KBM-7 (cell line): ENCODE data around the gene MYO18A.
A peak's percentile ranks its signal among the peaks of the same experiment; 100 is the strongest.

ENCODE experiments used
- DNase-seq: peaks from one replicate; pipeline ENCODE4 v3.0.0-alpha.2; 2015
- in situ Hi-C: fragments of 300-500 bp; cut with MboI; formaldehyde crosslinking; loops from 2 replicates; pipeline ENCODE4 v1.14.3; 2020; ENCODE audit warnings: low sequenced_read_pairs, low pct_unique_long_range_greater_than_20kb, mixed read lengths

Gene MYO18A

DNA sequence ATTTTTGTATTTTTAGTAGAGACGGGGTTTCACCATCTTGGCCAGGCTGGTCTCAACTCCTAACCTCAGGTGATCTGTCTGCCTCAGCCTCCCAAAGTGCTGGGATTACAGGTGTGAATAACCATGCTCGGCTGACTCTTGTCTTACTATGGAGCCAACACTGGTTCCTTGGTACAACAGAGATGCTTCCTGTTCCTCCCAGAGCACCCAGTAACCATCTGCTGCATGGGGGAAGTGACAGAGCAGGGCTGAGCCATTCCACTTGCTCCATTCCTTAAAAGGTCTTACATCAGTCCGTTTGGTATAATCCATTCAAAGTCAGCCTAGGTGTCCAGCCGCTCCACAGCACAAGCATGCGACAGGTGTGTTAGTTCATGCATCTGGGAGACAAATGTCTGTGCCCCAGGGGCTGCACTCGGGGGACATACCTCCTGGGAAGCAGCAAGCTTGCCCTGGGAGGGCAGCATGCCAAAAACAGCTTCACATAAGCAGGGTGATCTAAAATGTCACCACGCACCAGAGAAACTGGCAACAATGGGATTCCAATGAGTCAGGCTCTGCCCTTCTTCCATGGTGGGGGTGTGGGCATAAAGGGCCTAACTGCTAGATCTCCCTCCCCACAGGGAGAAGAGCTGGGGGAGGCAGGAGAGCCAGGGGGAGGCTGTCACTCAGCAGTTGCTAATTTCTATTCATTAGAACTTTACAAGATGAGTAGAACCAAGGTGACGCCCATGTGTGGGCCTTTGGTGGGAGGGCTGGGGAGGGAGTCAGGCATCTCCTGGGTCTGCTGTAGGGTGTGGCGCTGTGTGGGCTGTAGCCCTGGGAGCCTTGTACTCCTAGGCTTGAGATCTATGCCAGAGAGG, 101.8 kb downstream of the MYO18A start:
- no peak for DNase-seq
- in situ Hi-C loops, result no loop called here

DNA sequence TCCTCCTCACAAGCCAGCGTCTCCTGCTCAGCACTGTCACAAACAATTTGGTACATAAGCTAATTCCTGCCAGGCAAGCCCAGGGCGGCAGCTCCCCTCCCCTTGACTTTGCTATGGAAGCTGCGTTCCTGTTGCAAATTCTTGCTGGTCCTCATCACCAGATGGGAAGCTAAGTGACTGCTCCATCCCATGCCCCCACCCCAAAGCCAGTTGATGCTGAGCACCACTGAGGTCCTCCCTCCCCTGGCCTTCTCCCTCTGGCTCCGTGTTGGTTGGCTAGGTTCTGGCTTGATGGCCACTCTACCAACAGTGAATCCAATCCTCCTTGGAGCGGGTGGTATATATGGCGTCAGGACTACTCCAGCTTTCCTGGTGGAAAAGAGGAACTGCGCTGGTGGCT, 102.9 kb downstream of the MYO18A start:
- in situ Hi-C loops, result no loop called here
- DNase-seq, result no peak

DNA sequence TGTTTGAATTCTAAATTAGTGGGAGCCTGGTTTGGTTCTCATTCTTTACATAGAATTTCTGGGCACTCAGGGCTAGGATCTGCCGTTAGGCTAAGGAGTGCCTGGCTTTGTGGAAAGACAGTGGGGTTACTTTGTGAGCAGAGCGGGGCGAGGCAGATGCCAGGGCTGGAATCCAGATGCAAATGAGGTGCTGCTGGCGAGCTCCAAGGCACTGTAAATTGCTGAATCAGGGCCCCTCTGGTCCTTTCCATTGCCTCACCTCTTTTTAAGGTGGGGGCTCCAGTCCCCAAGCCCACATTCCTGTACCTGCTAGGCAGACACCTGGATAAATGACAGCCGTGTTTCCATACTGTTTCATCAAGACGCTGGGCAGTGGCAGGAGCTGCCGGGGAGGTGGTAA, 103.5 kb downstream of the MYO18A start:
- no peak for DNase-seq
- in situ Hi-C loops, result no loop called here

DNA sequence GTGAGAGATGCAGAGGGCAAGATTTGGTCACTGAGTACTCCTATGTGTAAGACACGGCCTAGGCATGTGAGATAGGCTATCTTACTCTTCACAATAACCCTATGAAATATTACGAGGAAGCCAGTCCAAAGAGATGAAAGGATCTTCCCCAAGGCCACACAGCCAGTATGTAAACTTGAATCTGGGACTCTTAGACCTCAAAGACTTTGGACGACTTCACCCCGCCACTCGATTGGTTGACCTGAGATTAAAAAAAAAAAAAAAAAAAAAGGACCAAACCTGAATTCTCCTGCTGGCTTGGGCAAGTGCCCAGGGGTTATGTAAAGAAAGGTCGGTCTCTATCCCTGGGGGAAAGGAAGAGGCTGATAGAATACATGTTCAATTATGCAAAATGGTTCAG, 104.1 kb downstream of the MYO18A start:
- DNase-seq, result no peak
- in situ Hi-C loops, result no loop called here

DNA sequence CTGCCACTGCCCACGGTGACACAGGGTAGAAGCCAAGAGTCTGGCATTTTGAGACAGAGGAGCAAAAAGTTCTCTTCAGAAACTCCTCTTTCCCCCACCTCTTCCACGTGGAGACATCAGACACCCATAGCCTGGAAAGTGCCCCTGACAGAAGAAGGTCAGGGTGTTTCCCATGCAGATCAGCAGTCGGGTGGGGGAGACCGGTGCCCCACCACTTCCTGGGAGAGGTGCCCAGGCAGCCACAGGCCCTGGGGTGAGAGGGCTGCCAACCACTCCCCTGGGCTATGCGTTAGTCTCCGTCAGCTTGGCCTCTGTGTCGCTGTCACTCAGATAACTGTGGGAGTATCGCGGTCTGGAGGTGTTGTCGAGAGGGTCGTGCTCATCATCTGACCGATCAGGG, 105.7 kb downstream of the MYO18A start:
- in situ Hi-C loops, result no loop called here
- DNase-seq, result no peak

DNA sequence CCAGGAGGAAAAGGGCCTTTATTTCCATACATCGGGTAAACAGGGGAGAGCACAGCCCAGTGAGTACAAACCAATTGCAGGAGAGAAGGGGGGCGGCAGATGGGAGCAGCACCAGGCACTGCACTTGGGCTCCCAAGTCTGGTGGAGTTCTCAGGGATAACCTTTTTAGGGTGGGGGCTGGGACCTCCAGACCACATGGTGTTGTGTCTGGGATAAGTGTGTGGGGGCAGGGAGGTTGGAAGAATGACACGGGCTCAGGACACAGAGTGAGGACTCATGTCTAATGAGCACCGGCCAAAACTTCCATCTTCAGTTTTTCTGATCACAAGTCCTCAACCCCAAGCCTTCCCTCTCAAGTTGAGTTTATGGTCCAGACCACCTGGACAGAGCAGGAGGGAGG, 106.7 kb downstream of the MYO18A start:
- no peak for DNase-seq
- in situ Hi-C loops, result no loop called here

DNA sequence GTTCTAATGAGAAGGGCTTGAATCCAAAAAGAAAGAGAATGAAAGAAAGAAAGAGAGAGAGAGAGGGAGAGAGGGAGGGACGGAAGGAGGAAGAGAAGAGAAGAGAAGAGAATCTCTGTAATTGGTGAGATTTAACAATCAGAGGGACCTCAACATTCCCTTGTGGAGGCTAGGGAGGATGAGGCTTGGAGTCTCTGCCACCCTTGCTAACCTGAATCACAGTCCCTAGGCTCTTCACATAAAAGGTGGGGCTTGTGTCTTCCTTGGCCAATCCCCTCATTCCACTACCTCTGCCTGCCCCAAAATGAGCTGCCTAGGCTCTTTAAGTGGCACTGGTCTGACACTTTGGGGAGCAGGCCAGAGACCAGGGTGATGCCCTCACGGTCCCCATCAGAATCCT, 107.2 kb downstream of the MYO18A start:
- in situ Hi-C loops, result no loop called here
- no peak for DNase-seq

DNA sequence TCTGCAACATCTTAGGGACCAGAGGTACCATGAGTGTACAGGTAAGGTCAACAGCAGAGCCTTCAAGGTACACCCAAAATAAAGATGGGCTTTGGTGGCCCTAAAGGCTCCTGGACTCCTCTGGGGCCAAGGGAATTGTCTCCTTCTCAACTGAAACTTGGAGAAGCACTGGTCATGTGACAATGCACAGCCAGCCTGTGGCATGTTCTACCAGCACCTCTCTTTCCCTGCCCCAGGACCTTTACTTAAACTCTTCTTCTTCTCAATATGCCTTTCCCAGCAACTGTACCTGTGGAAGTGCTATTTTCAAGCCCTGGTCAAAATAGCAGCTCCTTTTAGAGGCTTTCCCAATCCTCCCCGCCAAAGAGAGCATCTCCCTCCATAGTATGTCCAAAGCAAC, 108.9 kb downstream of the MYO18A start:
- DNase-seq, result no peak
- in situ Hi-C loops, result no loop called here

DNA sequence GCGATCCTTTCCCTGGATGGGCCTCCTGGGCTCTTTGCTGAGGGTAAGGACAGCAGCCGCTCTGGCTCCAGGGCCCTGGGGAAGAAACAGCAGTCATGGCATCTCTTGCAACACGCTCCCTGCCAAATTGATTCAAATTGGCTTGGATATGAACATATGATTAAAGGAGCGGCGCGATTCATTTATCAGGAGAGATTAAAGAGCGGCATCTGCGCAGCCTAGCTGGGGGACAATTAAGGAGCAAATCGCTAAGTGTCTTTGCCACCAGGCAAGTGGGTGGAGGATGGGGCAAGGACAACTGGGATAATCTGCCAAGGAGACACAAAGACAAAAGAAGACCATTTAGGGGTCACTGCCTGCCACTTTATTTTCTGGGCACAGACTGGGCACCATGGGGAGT, 109.4 kb downstream of the MYO18A start:
- in situ Hi-C loops, result no loop called here
- no peak for DNase-seq

DNA sequence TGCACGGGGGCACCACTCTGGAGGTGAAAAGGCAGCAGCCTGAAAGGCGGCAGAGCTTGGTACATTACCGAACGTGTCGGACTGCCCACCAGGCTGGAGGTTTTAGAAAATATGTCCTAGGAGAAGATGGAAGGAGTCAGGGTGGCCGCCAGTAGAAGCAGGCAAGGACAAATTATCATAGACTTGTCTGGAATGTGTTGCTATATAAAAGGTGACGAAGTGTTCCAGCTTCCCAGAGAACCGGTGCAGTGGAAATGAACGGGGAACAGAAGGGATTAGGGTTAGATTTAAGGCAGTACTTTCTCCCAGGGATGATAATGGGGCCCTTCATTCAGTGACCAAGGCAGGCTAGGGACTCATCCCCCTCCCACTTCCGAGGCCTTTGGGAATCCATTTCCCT, 109.9 kb downstream of the MYO18A start:
- in situ Hi-C loops, result no loop called here
- DNase-seq, result no peak

DNA sequence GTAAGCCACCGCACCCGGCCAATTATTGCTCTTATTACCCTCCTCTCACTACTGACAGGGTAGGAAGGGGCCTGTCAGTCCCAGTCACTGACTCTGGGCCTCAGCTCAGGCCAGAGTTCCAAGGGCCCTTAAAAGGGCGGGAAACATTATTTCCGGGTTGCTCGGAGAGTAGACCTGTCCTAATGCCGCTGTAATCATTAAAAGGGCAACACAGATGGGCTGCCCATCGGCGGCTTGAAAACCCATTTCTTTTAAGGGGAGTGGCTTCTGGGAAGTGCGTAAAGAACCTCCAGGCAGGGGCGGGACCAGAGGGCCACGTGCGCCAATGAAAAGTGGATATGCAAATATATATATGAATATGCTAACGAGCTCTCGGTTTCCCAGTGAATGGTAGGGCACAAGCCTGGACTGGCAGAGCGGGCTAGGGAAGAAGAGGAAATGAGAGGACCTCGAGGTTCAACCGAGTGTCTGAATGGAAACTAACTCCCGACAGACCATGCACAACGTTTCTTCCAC, 110.6 kb downstream of the MYO18A start:
- DNase-seq, result no peak
- in situ Hi-C loops, result no loop called here

DNA sequence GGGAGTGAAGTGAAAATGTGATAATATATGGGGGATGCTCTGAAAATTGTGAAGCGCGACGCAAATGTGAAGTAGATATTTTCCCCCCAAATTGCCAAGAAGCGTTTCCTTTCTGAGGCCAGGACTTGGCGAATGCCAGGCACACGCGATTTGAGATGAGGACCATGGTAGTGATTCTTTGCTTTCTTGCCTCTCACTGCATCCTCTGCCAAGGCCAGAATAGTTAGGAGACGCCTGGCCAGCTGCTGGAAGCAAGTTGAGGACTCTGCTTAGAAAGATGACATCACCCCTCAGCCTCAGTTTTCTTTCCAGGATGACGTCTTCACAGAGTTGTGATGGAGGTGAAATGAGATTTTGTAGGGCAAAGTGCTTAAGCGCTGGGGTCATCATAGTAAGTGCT, 111.4 kb downstream of the MYO18A start:
- DNase-seq, result no peak
- in situ Hi-C loops, result no loop called here

DNA sequence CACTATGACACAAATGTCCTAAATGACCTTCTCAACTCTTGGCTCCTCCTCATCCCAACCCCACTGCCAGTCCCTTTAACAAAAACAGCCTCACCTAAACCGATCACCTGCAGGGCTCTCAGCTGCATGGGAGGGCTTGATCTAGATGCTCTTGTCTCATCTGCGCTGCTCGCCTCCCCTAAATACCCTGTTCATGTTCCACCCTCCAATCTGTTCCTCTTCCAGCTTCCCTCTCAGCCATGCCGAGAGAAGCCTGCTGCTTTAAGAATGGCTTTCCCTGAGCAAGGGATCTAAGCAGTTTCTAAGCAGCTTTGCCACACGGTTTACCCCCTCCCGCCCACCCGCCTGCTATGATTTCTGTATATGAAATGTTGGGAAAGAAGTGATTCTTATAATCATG, 113.6 kb downstream of the MYO18A start:
- in situ Hi-C loops, result no loop called here
- no peak for DNase-seq

DNA sequence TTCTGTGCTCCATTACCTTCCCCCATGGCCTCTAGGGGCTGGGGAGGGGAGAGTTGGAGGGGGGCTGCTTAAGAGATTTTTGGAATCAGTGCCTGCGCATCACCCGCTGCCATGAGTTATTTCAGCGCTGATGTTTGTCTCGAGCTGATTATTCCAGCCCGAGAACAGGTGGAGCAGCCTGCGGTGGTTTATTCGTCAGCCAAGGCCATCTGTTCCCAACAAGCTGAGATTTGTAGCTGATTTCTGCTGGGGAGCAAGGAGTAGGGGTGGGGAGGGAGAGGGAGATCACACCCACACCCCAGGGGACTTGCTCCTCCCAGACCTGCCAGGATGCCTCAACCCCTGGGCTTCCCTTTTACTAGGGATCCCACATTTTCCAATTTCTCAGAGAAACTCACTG, 114.2 kb downstream of the MYO18A start:
- no peak for DNase-seq
- in situ Hi-C loops, result no loop called here

DNA sequence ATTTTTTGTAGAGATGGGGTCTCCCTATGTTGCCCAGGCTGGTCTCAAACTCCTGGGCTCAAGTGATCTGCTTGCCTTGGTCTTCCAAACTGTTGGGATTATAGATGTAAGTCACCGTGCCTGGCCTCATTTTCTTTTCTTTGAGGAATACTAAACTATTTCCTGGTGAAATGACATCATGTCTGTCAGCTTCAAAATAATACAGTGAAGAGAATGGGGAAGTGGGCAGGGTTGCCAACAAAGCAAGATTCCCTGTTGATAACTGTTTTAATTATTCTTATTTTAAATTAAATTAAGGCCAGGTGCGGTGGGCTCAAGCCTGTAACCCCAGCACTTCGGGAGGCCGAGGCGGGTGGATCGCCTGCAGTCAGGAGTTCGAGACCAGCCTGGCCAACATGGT, 116.2 kb downstream of the MYO18A start:
- peak; percentile 51 for DNase-seq
- in situ Hi-C loops, result no loop called here

DNA sequence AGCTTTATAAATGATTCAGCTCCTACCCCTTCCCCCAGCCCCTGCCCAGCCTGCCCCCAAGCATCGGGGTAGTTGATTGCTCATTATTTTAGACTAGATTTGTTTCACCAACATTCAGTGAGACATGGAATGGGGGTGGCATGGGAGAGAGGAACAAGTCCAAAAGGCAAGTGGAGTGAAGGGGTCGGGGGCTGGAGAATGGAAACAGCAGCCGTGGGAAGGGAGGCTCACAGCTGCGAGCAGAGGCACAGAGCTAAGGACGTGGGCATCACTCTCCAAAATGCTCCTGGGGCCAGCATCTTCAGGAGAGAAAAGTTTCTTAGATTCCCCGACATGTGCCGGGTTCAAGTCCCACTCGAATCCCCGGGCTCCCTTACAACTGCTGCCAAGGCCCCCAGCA, 118.0 kb downstream of the MYO18A start:
- in situ Hi-C loops, result no loop called here

DNA sequence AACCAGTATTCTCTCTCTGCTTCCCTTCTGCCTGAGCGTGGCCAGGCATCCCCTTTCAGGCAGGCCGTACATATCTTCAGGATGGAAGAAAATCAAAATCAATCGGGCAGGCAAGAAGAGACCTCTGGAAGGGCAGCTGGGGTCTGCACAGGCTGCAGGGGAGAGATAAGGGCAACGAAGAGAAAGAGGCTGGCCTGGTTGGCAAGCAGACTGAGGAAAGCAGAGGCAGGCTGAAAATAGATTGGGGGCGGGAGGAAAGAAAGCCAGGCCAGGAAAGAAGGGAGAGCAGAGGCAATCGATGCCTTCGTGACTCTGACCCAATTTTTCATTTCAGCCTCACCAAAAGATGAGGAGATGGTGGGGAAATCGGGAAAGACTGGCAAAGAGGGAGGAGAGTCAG, 119.2 kb downstream of the MYO18A start:
- DNase-seq, result peak; percentile 27
- in situ Hi-C loops, result no loop called here

More for the DNA sequence above, 118.0 kb downstream of the MYO18A start:
- DNase-seq, result no peak

DNA sequence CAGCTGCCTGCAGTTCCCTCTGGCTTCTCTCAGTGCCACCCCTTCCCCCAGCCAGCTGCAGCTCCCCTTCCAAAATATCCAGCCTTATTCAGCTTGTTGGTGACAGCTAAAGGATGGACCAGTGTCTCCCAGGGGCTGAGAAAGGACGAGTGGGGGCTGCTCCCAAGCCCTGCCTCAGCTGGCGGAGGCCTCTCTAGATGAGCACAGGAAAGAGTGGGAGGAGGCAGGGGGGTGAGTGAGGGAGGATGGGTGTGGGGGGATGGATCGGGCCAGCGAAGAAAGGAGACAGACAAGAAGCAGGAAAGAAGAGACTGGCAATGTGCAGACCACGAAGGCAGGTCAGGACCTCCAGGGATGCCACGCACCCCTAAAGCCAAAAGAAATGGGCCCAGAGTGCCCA, 119.7 kb downstream of the MYO18A start:
- peak; percentile 24 for DNase-seq
- in situ Hi-C loops, result no loop called here

DNA sequence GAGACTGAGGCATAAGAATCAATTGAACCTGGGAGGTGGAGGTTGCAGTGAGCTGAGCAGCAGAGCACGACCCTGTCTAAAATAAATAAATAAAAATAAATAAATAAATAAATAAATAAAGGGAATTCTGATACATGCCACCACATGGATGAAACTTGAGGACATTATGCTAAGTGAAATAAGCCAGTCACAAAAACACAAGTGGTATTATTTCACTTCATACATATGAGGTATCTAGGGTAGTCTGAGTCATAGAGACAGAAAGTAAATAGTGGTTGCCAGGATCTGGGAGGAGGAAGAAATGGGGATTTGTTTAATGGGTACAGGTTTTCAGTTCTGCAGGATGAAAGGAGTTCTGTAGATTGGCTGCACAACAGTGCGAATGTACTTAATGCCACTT, 120.9 kb downstream of the MYO18A start:
- no peak for DNase-seq
- in situ Hi-C loops, result no loop called here

DNA sequence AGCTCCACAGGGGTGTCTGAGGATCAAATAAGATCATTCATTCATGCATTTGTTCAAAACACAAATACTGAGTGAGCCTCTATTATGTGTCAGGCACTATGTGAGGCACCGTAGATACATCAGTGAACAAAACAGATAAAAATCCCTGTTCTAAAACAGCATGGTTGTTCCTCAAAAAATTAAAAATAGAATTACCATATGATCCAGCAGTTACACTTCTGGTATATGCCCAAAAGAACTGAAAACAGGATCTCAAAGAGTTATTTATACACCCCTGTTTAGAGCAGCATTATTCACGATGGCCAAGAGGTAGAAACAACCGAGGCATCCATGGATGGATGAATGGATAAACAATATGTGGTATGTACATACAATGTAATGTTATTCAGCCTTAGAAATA, 121.8 kb downstream of the MYO18A start:
- in situ Hi-C loops, result no loop called here
- DNase-seq, result no peak

DNA sequence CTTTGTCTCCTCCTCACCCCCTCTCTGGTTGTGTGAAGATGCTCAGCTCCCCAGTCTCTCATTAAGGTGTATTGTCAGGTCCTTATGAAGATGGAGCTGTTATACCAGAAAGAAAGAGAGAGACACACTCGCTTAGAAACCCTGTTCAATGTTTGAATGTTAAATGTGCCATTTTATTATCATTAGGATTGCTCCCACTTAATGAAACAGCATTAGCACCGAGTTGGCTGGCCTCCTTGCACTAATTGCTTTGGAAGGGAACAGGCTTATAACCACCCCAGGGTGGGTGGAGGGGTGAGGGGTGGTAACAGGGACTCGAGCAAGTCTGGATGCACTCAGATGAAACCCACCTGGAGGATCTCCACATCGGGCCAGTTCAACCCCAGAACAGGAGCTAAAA, 122.8 kb downstream of the MYO18A start:
- in situ Hi-C loops, result no loop called here
- DNase-seq, result no peak
